ENCODE results near the gene TRIOBP. TPM values are rescaled to one million over a fixed set of nuclear protein-coding genes. Genes with fewer than 3 reads are reported as not detected.

TRIOBP gene
- polyA plus RNA-seq, 10 donors: 33.4 to 61.8 (median 43.9) TPM

GRCh38 chr22:37803195-37803638 lies 106.4 kb downstream of the TRIOBP start:
- DNase-seq: no peak

GRCh38 chr22:37803639-37804351 lies 106.9 kb downstream of the TRIOBP start:
- DNase-seq: peak in 1 of 3 donors; percentile 63

- no peak for DNase-seq
These were observed 107.6 kb downstream of the TRIOBP start for GRCh38 chr22:37804352-37804880.

- peak; percentile 86 to 96 (median 91) for DNase-seq
These were observed 108.3 kb downstream of the TRIOBP start for GRCh38 chr22:37804881-37805809.

GRCh38 chr22:37805810-37806277 lies 109.0 kb downstream of the TRIOBP start:
- no peak for DNase-seq

- peak in 2 of 3 donors; percentile 33 to 65 for DNase-seq
These were observed 109.8 kb downstream of the TRIOBP start for GRCh38 chr22:37806409-37807333.

GRCh38 chr22:37807410-37808293 lies 110.8 kb downstream of the TRIOBP start, which contains the start of gene GCAT:
Gene GCAT, plus strand, starts transcription at chr22:37807934. Its CDS starts 34 bp downstream, at chr22:37807968.
- peak; percentile 96 to 98 (median 97) for DNase-seq

GRCh38 chr22:37808294-37808657 lies 111.4 kb downstream of the TRIOBP start:
- DNase-seq: no peak

- no peak for DNase-seq
These were observed 113.0 kb downstream of the TRIOBP start for GRCh38 chr22:37809672-37810333.

- no peak for DNase-seq
These were observed 115.0 kb downstream of the TRIOBP start for GRCh38 chr22:37811867-37812266.

GRCh38 chr22:37812869-37813678 lies 116.2 kb downstream of the TRIOBP start:
- DNase-seq: no peak

- DNase-seq: no peak
These were observed 118.7 kb downstream of the TRIOBP start for GRCh38 chr22:37815593-37815992.

- no peak for DNase-seq
These were observed 119.8 kb downstream of the TRIOBP start for GRCh38 chr22:37816543-37817180.

GRCh38 chr22:37817705-37818408 lies 121.0 kb downstream of the TRIOBP start:
- peak; percentile 71 to 93 (median 88) for DNase-seq

GRCh38 chr22:37818409-37819104 lies 121.7 kb downstream of the TRIOBP start:
- DNase-seq: peak in 2 of 3 donors; percentile 46 to 80

GRCh38 chr22:37819105-37819433 lies 122.2 kb downstream of the TRIOBP start:
- no peak for DNase-seq

- no peak for DNase-seq
These were observed 123.5 kb downstream of the TRIOBP start for GRCh38 chr22:37820350-37820749.
